Measurements from ENCODE around the gene ASB5.
"Not testable (repeated sequence)": the region's sequence is repeated elsewhere in the genome, so short reads cannot be mapped to it uniquely, and the experiment has no call there.

Gene ASB5

DNA sequence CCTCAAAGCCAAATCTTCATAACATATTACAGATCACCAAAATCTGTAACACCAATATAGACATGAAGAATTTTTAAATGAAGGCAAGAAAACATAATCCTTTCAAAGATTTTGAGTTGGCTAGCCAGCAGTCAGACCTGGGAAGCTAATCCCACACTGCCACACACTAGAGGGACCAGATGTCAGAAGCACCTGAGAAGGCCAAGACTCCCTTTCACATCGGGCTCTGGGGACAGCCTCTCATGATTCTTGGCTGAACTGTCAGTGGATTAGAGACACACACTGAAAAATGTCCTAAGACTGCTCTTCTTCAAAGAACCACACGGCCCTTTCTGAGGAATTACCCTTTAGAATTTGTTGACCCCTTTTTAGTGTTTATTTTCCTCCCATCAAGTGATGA, 45.5 kb downstream of the ASB5 start:
- ATAC-seq, result no peak
- TF ChIP-seq TCF4 (CRISPR knock-in tag; IDR thresholded peaks at IDR 0.05; ENCODE audit: borderline replicate concordance) (no peak), POU6F1 (CRISPR knock-in tag; IDR thresholded peaks at IDR 0.05; ENCODE audit: borderline replicate concordance, low read depth) (no peak), RARB (CRISPR knock-in tag; IDR thresholded peaks at IDR 0.05) (no peak), ESRRG (CRISPR knock-in tag; IDR thresholded peaks at IDR 0.05) (no peak), TSHZ2 (CRISPR knock-in tag; IDR thresholded peaks at IDR 0.05) (no peak), ZNF8 (CRISPR knock-in tag; IDR thresholded peaks at IDR 0.05) (no peak), PPARA (CRISPR knock-in tag; IDR thresholded peaks at IDR 0.05; ENCODE audit: borderline replicate concordance) (no peak), CREB5 (CRISPR knock-in tag; IDR thresholded peaks at IDR 0.05; ENCODE audit: low read depth) (no peak), ZFP30 (CRISPR knock-in tag; IDR thresholded peaks at IDR 0.05) (no peak), BACH2 (CRISPR knock-in tag; IDR thresholded peaks at IDR 0.05; ENCODE audit: borderline replicate concordance) (no peak), OSR1 (CRISPR knock-in tag; IDR thresholded peaks at IDR 0.05) (no peak), ZNF565 (CRISPR knock-in tag; conservative IDR thresholded peaks at IDR 0.05; ENCODE audit: low read depth) (no peak), ZC3H10 (CRISPR knock-in tag; IDR thresholded peaks at IDR 0.05) (no peak)

DNA sequence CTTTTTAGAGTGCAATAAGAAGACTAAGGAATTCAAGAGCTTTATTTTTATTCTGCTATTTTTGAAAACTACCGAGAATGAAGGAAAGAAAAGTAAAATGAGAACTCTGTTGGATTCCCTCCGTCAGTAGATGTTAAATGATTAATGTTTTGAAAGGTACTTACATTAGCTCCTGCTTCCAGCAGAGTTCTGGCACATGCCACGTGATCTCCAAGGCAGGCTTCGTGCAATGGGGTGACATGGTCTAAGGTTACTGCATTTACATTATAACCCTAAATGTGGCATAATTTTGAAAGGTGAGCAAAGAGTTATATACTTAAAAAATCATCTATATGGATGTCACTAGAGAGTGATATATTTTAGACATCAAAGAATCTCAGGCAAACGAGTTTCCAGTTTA, 46.9 kb downstream of the ASB5 start:
- ATAC-seq, result no peak
- no peak for TF ChIP-seq PATZ1 (CRISPR knock-in tag; IDR thresholded peaks at IDR 0.05; ENCODE audit: borderline replicate concordance)
- no peak for TF ChIP-seq OSR1 (CRISPR knock-in tag; IDR thresholded peaks at IDR 0.05)
- TF ChIP-seq SNAI2 (CRISPR knock-in tag; IDR thresholded peaks at IDR 0.05), result no peak
- TF ChIP-seq TCF4 (CRISPR knock-in tag; IDR thresholded peaks at IDR 0.05; ENCODE audit: borderline replicate concordance), result no peak
- TF ChIP-seq ISL1 (CRISPR knock-in tag; IDR thresholded peaks at IDR 0.05), result no peak
- TF ChIP-seq PPARA (CRISPR knock-in tag; IDR thresholded peaks at IDR 0.05; ENCODE audit: borderline replicate concordance), result no peak
- no peak for TF ChIP-seq ZNF565 (CRISPR knock-in tag; conservative IDR thresholded peaks at IDR 0.05; ENCODE audit: low read depth)
- TF ChIP-seq ARNTL (CRISPR knock-in tag; IDR thresholded peaks at IDR 0.05; ENCODE audit: borderline replicate concordance, low read depth), result no peak
- TF ChIP-seq BACH2 (CRISPR knock-in tag; IDR thresholded peaks at IDR 0.05; ENCODE audit: borderline replicate concordance), result no peak

- no peak for TF ChIP-seq ARNTL (CRISPR knock-in tag; IDR thresholded peaks at IDR 0.05; ENCODE audit: borderline replicate concordance, low read depth)
- ATAC-seq, result no peak; the same call in 2 of the 3 replicates
These were observed 51.5 kb downstream of the ASB5 start for GRCh38 chr4:176217510-176217909.

DNA sequence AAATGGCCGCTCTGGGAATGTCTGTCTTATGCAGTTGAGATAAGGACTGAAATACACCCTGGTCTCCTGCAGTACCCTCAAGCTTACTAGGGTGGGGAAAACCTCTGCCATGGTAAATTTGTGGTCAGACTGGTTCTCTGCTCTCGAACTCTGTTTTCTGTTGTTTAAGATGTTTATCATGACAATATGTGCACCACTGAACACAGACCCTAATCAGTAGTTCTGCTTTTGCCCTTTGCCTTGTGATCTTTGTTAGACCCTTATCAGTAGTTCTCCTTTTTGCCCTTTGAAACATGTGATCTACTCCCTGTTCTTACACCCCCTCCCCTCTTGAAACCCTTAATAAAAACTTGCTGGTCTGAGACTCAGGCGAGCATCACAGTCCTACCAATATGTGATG, 56.7 kb downstream of the ASB5 start:
- ATAC-seq, result not testable (repeated sequence)

- ATAC-seq, result no peak
- no peak for TF ChIP-seq CSDC2 (CRISPR knock-in tag; IDR thresholded peaks at IDR 0.05)
- TF ChIP-seq ISL1 (CRISPR knock-in tag; IDR thresholded peaks at IDR 0.05), result no peak
- no peak for TF ChIP-seq ARNTL (CRISPR knock-in tag; IDR thresholded peaks at IDR 0.05; ENCODE audit: borderline replicate concordance, low read depth)
- no peak for TF ChIP-seq CSRNP3 (CRISPR knock-in tag; IDR thresholded peaks at IDR 0.05)
- no peak for TF ChIP-seq GLIS3 (CRISPR knock-in tag; IDR thresholded peaks at IDR 0.05)
- TF ChIP-seq TSHZ2 (CRISPR knock-in tag; IDR thresholded peaks at IDR 0.05), result no peak
- TF ChIP-seq ZNF70 (CRISPR knock-in tag; IDR thresholded peaks at IDR 0.05), result no peak
- TF ChIP-seq TOX (CRISPR knock-in tag; IDR thresholded peaks at IDR 0.05; ENCODE audit: borderline replicate concordance), result no peak
- TF ChIP-seq ZNF565 (CRISPR knock-in tag; conservative IDR thresholded peaks at IDR 0.05; ENCODE audit: low read depth), result no peak
These were observed 58.3 kb downstream of the ASB5 start for GRCh38 chr4:176210579-176211296.
